ENCODE measurements around the gene KATNBL1.

DNA sequence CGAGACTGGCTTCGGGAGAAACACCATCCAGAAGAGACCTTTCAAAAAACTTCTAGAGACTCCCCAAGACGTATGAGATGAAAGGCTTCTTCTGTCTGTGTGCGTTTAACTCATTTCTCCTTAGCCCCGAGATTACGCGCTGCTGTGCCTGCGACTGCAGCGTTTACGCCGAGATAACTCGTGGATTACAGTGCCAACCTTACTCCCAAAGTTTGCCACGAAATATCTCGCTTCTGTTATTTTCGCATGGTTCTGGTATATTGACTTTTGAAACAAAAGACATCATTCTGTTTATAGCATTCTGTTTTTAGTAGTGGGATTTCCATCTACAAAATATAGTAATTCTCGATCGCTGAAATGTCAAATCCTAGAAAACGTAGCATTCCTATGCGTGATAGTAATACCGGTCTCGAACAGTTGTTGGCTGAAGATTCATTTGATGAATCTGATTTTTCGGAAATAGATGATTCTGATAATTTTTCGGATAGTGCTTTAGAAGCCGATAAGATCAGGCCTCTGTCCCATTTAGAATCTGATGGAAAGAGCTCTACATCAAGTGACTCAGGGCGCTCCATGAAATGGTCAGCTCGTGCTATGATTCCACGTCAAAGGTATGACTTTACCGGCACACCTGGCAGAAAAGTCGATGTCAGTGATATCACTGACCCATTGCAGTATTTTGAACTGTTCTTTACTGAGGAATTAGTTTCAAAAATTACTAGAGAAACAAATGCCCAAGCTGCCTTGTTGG is 107.5 kb downstream of the KATNBL1 start:
- no peak for TF ChIP-seq POLR2A (IDR thresholded peaks at IDR 0.05)
- TF ChIP-seq, protein P1, sequence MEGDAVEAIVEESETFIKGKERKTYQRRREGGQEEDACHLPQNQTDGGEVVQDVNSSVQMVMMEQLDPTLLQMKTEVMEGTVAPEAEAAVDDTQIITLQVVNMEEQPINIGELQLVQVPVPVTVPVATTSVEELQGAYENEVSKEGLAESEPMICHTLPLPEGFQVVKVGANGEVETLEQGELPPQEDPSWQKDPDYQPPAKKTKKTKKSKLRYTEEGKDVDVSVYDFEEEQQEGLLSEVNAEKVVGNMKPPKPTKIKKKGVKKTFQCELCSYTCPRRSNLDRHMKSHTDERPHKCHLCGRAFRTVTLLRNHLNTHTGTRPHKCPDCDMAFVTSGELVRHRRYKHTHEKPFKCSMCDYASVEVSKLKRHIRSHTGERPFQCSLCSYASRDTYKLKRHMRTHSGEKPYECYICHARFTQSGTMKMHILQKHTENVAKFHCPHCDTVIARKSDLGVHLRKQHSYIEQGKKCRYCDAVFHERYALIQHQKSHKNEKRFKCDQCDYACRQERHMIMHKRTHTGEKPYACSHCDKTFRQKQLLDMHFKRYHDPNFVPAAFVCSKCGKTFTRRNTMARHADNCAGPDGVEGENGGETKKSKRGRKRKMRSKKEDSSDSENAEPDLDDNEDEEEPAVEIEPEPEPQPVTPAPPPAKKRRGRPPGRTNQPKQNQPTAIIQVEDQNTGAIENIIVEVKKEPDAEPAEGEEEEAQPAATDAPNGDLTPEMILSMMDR (IDR thresholded peaks at IDR 0.05 in 8 of 11, conservative IDR thresholded peaks at IDR 0.05 in 3 of 11) = no peak
- no peak for TF ChIP-seq POLR2AphosphoS5 (IDR thresholded peaks at IDR 0.05)

Measured in spleen (tissue), 7 donors.